CD4-positive, alpha-beta T cell treated with Interferon gamma for 1 hour (primary cell): ENCODE measurements around the gene TRDN.

ENCODE experiments used
- DNase-seq: peaks from one replicate; pipeline ENCODE4 v3.0.0-alpha.2; 2020

TRDN gene, protein sequence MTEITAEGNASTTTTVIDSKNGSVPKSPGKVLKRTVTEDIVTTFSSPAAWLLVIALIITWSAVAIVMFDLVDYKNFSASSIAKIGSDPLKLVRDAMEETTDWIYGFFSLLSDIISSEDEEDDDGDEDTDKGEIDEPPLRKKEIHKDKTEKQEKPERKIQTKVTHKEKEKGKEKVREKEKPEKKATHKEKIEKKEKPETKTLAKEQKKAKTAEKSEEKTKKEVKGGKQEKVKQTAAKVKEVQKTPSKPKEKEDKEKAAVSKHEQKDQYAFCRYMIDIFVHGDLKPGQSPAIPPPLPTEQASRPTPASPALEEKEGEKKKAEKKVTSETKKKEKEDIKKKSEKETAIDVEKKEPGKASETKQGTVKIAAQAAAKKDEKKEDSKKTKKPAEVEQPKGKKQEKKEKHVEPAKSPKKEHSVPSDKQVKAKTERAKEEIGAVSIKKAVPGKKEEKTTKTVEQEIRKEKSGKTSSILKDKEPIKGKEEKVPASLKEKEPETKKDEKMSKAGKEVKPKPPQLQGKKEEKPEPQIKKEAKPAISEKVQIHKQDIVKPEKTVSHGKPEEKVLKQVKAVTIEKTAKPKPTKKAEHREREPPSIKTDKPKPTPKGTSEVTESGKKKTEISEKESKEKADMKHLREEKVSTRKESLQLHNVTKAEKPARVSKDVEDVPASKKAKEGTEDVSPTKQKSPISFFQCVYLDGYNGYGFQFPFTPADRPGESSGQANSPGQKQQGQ

DNA sequence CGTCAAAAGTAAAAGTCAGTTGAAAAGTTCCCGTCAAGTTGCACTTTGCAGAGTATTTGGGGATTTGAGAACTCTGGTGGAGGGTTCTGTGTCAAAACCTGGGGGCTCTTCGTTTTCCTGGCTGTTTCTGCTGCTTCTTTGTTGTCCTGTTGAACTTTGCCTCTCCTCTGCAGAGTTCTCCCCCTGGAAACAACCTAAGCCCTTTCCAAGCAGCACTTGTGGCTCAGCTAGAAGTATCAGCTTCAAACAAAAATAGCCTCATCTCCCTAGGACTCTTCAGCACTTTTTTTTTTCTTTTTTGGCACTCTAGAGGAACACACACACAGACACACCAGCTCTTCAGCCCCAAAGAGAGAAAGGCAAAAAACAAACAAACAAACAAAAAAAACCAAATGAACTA is at the start of gene TRDN:
TRDN (minus strand) TSS at position 169 of the 400 bp plus-strand sequence. CDS start 175 bp downstream, outside the sequence.
- no peak for DNase-seq

DNA sequence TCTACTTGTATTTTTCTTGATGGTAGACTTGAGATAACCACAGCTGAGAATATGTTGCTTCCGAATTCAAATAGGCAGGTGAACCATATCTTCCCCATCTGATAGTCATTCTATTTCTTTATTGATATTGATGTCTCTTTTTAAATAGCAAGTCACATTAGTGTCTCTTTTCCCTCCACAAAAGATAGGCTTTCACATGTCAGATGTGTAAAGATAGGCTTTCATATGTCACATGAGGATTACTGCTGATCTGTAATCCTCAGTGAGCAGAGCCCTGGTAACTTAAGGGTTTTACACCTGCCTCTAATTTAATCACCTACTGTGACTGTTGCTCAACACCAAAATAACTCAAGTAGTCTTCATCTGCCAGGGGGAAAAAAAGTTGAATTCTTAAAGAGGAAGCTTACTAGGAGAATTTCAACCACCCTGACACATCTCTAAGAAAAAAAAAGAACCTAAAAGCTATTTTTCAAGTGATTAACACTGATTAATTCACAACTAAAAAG is 45.3 kb upstream of the TRDN start:
- no peak for DNase-seq

DNA sequence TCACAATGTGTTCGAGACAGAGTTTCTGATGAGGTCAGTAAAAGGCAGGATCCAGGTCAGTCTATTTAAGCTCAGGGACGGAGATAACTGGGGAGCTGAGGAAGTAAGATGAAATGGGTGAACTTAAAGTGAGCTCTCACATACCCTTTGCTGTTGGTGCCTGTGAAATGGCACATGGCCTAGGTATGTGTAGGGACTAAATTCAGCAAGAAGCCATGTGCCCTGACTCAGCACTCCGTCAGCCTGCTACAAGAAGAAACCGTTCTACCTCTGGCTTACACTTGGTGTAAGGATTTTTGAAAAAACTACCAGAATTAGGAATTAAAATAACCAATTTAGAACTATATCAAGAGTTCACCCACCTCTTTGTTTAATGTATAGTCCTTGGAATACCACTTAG is 41.1 kb upstream of the TRDN start:
- DNase-seq = no peak

DNA sequence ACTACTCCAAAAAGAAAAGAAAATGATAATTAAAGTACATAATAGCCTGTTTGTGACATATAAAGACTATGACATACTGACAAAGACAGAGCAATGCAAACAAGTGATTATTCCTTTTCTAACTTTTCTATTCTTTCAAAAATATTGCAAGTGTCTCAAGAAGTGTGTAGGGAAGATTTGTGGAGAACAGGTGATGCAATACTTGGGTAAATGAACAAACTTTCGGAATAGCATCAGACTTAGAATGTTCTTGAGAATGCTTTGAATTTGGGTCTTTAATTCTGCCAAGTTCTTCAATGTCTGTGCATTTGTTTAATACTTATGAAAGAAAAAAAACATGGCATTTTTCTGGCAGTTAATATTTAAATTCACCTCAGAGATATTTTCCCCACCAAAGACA is 40.0 kb upstream of the TRDN start:
- DNase-seq = no peak

DNA sequence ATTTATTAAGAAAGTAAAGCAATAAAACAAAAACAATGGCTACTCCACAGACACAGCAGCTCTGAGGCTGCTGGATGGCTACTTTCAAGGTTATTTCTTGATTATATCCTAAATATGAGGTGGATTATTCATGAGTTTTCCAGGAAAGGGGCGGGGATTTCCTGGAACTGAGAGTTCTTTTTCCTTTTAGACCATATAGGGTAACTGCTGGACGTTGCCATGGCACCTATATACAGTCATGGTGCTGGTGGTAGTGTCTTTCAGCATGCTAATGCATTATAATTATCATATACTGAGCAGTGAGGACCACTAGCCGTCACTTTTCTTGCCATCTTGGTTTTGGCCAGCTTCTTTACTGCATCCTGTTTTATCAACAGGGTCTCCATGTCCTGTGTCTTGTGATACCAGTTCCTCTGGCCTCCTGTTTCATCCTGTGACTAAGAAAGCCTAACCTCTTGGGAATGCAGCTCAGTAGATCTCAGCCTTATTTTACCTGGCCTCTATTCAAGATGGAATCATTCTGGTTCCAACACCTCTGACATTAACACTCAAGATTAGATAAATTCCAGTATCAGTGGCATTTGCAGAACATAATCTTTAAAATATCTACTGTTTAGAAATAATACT is 32.3 kb upstream of the TRDN start:
- no peak for DNase-seq

DNA sequence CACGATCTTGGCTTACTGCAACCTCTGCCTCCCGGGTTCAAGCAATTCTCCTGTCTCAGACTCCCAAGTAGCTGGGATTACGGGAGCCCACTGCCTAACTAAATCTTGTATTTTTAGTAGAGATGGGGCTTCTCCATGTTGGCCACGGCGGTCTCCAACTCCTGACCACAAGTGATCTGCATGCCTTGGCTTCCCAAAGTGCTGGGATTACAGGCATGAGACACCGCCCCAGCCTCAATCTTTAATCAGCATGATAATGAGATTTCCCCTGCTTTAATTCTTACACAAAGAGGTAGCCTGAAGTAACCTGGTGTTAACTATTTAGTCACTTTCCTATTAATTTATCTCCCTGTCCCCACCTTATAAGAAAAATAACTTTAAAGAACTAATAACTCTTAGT is 31.3 kb upstream of the TRDN start:
- no peak for DNase-seq

DNA sequence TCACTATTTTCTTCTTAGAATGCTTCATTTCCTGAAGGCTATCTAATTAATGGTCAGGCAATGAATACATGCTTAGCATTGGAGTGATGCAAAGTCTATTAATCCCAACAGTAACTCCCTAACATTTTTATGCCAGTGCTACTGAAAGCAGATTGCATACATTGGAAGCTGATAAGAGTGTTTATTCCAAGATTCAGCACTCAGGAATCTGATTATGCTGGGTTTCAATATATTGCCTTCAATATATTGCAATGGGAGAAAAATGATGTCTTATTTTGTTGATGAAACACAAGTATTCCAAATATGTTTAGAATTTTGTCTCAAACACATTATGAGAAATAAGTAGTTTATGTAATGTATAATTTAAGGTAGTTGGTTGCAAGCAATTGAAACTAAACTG is 26.7 kb upstream of the TRDN start:
- DNase-seq = no peak

DNA sequence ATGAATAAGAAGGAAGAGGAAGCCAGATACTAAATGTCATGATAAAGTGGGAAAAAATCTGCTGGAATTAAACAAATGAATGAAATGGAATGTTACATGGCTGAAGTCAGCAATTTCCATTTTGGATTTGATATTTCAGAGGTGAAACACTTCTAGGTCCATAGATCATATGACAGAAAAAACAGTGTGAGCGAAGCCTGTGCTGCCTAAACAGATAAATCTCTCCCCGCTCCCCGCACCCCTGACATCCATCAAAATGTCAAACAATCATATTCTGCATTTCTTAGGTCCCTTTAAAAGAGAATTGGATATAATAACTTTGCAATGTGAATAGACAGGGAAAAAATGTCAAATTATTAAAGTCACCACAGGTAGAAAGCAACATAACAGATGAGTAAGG is 26.0 kb upstream of the TRDN start:
- no peak for DNase-seq

DNA sequence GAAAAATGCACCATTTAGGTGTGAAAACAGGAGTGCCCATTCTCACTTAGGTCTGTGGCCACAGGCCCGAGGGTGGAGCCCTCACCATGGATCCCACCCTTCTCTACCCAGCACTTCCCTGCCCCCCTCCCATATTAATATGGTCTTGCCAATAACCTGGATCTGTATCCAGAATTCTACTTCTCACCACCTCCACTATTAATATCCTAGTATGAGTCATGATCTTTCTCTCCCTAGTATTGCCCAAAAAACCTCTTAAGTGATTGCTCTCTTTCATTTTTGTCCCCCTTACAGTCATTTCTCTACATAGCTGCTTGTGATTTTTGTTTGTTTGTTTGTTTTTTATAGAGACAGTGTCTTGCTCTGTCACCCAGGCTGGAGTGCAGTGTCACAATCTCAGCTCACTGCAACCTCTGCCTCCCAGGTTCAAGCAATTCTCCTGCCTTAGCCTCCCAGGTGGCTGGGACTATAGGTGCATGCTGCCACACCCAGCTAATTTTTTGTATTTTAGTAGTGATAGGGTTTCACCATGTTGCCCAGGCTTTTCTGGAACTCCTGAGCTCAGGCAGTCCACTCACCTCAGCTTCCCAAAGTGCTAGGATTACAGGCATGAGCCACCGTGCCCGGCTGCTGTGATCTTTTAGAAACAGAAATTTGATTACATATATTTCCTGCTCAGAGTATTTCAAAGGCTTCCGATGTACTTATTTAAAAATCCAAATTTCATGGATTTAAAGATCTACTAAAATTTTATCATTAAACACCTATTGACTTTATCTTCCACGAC is 24.5 kb upstream of the TRDN start:
- no peak for DNase-seq

DNA sequence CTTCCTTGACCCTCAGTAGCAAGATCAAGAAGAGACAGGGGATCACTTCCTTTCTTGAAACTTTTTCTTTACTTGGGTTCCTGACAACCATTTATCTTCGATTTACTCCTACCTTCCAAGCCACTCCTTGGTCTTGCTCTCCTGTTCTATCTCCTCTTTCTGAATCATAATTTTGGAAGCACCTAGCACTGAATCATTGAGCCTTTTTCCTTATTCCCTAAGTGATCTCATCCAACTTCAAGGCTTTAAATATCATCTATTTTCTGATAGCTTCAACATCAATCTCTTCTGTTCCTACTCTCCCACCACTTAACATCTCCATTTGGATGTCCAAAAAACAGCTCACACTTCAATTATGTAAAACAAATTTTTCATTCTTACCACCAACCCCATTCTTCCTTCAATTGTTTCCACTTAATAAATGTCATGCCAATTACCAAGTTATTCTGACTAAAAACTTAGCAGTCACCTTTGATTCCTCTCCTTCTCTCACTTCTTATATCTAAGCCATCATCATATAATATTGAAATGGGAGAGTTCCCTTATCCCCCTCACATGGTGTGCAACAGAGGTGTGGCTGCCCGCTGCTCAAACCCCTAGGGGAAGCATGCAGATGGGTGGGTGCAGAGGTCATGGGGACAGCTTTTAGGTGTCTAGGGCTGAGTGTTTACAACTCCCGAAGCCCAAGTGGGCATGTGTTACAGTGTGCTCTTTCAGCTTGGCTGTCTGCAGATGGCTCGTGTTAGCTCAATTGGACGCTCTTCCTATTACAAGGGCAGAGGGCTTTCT is 23.4 kb upstream of the TRDN start:
- no peak for DNase-seq

DNA sequence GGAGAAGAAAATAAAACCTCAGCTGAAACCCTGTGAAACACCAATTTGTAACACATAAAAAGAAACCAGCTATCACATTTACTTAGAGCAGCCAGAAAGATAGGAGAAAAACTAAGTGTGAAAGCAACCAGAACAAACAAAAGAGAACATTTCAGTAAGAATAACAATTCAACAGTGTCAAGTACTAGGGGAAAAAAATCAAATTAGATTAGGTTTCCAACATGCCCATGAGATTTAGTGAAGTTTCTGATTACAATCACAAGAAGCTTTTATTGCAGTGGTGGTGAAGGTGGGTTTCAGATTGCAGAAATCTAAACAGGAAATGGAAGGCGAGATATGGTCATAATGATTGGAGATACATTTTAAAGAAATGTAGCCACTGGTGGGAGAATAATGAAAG is 22.1 kb upstream of the TRDN start:
- DNase-seq = no peak

DNA sequence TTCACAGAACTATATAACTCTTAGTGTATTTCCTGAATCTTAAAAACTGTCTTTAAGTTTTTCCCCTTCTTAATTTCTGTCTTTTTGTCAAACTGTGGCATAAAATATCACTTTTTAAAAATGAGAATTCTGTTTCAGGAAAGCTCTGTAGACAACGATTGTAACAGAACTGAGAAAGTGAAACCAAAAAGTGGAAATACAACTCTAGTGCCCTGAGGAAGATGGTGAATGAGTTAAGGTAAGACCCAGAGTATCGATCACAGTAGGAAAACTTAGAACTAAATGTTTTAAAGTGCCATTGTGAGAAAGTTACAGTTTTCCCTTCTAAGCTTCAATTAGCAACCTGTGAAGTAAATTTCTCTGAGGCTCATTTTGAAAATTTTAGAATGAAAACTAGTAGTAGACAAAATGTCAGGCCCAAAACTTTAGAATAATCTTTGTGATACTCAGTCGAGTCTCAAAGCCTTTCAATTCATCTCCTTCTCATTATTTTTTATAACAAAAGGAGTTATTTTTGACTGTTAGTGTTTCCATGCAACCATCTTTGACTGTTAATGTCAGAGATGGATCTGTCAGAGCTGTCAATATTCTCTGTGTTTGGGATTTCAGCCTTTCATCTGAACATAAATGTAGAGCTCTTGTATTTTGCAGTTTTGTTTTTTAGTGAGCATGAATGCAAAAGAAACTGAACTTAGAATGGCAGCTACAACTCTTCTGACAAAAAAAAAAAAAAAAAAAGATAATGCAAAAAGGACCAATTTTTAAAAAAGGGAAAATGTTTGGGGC is 19.0 kb upstream of the TRDN start:
- no peak for DNase-seq

DNA sequence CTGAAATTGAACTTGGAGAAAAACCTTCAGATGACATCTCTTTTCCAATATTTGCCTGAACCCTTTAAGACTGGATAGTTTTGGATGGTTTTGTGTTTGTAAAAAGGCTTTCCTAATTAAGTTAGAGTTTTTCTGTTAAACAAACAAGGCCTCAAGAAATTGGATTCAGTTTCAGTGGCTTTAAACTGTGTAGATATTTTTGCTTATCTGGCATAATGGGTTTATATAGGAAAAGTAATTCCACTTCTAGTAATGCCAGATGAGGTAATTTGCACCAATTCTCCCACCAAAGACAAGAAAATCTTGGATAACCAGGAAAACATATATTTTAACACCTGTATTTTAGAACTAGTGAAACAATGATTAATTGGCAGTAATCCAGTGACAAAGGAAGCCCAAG is 12.0 kb upstream of the TRDN start:
- no peak for DNase-seq

DNA sequence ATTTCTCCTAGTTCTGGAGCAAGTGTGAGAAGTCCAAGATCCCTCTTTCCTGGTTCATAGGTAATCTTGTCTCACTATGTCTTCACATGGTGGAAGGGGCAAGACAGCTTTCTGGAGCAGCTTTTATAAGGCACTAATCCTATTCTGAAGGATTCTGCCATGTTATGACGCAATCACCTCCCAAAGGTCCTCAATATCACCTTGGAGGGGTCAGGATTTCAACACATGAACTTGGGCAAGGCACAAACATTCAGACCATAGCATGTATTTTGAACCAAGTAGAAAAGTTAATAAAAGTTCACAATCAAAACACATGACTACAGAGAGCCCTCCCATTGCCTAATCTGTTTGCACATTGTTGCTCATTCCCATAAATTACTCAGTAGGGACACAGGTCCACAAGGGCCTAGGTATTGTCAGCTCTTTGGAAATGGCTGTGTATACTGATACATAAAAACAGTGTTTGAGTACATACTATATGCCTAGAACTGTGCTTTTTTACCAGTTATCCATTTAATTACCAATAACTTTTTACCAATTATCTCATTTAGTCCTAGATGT is 11.3 kb upstream of the TRDN start:
- no peak for DNase-seq

DNA sequence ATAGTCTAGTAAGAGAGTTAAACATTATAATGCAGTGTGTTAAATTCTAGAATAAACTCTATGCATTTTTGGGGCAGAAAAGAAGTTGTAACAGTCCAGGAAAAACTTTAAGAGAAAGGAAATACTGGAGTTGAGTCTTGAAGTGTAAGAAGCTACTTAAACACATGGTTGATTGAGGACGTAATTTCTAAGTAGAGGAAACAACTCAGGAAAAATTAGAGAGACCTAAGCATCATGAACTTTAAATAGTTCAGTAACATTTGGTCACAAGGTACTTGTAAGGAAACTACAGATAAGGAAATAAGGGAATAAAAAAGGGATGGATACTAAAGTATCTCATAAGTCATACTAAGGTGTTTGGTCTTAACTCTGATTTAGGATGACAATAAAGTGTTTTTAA is 4.7 kb upstream of the TRDN start:
- no peak for DNase-seq

DNA sequence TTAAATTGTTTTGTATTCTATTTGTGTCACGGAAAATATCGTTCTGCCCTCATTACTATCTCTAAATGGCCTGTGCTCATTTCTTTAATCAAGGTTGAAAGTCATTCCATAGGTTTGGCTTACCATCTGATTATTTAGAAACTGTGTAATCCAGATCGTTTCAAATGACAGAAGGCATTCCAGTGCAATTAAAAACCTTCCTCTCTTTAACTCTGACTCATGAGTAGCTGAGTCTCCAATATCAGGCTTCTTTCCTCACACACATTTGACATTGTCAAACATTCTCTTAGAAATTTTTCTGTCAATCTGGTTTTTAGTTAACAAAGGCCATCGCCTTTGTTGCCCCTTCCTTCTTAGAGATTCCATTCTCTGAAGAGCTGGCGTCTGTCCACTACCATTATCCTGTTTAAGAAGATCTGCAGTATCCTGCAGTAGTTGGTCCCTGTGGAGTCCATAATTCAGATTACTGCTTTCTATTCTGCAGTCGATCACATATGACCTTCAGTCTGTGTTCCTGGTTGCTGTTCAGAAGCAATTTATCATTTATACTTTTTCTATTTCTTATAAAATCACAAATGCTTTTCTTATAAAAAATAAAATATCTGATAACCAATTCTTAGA is 3.9 kb upstream of the TRDN start:
- no peak for DNase-seq

DNA sequence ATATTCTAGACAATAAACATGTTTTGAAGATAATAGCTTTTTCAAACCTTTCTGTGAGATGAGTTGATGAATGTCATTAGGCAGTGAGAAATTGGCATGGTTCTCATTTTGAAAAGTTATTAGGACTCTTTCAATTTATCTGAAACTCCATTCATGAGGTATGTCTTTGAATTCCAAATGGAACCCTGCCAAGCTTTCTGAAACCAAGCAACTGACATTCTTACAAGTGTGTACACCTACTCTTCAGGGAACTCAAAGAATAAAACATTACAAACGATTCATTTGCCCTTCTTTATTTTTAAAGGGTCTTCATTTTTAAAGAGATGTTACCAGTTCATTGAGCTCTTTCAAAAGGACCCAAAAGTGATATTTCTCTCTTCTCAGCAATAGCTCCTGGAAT is 2.1 kb upstream of the TRDN start:
- DNase-seq = no peak

DNA sequence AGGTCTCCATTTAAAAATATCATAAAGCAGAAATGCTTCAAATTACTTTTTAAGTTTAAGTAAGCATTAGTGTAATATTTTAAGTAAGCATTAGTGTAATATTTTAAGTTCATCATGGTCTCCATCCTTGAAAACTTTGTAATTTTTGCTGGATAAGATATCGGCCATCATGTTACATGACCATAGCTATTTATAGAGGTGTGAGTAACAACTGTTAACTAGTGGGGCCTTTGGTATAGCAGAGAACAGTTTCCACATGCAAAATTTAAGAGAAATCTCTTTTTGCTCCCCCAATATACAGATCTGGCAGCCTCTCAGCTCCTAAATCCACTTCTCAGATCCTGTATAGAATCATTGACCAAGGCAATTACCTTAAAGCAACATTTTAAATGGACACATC is 468 bp downstream of the TRDN start:
- no peak for DNase-seq

DNA sequence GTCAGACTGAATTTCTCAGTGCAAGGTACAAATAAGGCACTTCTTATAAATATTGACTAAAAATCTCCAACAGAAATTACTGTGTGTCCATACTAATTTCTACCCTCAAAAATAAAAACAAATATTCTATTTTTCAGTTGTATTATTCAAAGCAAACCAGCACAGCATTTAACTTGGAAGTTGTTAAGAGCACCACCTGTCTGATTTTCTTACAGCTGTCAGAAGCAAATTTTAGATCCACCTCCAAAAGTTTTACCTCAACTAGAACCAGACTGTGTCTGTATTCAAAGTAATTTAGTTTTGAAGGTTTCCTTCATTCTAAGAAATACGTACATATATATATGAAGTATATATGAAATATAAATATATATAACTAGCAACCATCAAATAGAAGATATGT is 1.2 kb downstream of the TRDN start:
- DNase-seq = no peak

DNA sequence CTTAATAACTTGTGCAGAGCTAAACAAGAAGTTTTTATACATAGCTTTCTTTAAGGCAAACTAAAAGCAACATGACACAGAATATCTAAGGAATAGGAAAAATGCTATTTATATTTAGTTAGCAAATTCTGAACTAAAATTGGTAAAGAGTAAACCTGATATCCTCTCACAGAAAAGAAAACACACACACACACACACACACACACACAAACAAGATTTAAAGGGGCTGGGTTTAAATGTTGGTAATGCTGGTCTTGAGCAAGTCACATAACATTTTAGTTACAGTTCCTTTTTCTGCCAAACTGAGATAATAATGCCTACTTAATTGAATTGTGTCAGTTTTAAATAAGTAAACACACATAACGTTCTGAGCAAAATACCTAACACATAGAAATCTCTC is 1.6 kb downstream of the TRDN start:
- no peak for DNase-seq

DNA sequence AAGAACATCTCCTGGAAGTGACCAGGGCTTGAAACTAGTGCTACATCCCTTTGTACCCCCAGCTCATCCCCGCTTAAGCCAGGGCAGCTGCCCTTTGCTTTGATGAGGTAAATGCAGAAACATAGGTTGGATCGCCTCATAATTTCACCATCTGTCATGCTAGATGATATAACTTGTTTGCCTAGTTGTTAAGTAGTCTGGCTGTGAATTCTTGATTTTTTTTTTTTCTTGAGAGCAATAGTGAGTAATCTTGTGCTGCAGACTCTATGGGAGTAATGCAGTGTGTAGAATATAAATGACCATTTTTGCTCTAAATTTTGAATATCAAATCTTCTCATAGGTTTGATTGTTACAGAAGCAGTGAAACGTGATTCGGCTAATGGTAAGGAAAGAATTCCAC is 4.1 kb downstream of the TRDN start:
- no peak for DNase-seq
